HG02623 (cell line): ENCODE measurements around the gene APOBEC3C.
A peak's percentile ranks its signal among the peaks of the same experiment; 100 is the strongest.
"Not testable (repeated sequence)": the region's sequence is repeated elsewhere in the genome, so short reads cannot be mapped to it uniquely, and the experiment has no call there.

ENCODE experiments used
- ATAC-seq: cut with Tn5 transposase; IDR thresholded peaks from one replicate; pipeline ENCODE4 v1.9.1; 2021; ENCODE audit warnings: moderate library complexity; ENCODE audit not compliant: unreplicated experiment

Gene APOBEC3C

DNA sequence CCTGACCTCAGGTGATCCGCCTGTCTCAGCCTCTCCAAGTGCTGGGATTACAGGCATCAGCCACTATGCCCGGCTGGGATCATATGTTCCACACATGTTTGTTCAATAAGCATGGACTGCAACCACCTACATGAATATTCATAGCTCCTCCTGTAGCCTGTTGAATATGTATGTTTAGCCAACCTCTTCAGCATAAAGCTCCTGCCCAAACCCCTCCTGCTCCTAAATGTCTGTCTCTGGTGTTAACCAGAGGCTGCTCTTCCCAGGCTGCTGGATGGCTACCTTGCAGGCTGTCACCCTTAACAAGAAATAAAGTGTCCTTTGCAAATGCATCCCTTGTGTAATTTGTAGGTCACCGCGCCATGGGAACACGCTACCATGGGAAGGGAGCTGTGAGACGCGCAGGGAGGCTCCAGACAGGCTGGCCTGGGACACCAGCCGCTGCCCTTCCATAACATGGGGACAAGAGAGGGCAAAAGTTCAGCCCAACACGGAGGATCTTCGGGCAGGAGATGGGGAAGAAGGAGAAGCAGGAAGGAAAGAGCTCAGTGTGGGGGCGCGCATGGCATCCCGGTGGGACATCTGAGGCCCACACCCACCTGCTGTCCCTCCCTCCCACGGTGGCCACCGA is 6.1 kb downstream of the APOBEC3C start:
- not testable (repeated sequence) for ATAC-seq

DNA sequence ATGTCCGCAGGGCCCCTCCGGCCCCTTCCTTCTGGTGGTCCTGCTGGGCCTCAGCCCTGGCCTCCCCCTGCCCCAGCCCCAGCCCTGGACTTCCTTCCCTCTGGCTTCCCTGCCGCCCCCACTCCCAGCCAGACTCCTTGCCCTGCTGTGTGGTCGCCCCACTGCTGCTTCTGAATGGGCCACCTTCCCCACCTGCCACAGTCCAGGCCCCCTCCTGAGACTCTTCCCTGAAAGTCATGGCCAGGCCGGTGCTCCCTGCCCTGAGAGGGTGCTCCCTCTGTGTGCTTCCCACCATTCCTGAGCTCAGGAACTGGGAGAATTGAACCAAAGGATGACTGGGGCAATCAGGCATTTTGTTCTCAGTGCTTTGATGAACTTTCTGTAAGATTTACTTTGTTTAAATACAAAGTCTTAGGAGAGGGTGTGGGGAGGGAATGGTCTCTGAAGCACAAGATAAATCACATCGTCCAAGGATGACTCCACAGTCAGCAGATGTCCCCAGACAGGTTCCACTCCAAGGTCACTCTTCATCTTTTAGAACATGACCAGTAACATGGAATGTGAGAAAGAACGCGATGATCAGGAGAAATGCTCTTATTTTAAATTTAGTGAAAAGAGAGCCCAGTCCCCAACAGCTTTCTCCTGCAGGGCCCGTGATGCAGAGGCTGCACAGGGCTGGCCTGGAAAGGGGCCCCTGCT is 7.6 kb downstream of the APOBEC3C start:
- ATAC-seq: no peak

DNA sequence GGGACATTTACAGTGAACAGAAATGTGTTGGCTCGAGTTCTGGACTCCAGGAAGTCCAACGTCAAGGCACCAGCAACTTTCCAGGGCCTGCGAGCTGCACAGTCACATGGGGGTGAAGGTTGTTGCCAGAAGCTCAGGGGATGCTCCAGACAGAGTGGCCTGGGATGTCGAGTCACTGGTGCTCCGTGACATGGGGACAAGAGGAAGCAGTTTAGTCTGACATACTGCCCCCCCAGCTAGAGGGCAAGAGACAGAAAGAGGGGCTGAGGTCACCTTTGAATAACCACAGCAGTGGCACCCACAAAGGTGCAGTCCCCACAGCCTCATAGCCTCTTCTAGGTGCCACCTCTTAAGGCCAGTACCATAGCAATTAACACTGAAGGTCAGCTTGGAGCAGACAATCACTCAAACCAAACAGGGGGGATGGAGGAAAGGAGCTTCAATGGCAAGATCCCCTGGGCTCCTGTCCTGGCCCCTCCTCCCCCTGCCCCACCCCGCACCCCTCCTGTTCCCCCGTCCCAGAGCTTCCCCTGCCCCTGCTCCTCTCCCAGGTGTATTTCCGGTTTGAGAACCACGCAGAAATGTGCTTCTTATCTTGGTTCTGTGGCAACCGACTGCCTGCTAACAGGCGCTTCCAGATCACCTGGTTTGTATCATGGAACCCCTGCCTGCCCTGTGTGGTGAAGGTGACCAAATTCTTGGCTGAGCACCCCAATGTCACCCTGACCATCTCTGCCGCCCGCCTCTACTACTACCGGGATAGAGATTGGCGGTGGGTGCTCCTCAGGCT is 10.7 kb downstream of the APOBEC3C start:
- ATAC-seq: no peak

DNA sequence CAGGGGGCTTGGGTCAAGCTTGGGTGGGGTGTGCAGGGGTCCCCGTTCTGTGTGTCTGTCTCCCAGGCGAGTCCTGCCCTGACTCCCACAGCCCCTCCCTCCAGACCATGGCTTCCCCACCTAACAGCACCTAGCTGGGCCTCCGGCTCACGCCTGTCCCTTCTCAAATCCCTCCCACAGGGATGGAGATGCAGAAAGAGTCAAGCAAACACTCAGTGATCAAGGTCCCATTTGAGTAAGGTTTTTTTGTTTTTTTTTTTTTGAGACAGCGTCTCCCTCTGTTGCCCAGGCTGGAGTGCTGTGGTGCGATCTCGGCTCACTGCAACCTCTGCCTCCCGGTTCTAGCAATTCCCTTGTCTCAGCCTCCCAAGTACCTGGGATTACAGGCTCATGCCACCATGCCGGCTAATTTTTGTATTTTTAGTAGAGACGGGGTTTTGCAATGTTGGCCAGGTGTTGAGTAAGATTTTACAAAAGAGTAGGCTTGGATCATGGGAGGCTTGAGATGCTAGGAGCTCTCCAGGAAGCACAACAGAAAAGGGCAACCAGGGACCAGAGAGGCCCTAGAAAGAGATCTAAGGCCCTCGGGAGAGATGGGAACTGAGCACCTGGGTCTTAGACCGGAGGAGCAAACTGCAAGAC is 12.6 kb downstream of the APOBEC3C start:
- ATAC-seq: no peak

DNA sequence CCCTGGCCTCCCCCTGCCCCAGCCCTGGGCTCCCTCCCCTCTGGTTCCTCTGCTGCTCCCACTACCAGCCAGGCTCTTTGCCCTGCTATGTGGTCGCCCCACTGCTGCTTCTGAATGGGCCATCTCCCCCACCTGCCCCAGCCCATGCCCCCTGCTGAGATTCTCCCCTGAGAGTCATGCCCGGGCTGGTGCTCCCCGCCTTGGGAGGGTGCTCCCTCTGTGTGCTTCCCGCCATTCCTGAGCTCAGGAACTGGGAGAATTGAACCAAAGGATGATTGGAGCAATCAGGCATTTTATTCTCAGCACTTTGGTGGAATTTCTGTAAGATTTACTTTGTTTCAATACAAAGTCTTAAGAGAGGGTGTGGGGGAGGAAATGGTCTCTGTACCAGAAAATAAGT is 13.7 kb downstream of the APOBEC3C start:
- ATAC-seq: no peak

DNA sequence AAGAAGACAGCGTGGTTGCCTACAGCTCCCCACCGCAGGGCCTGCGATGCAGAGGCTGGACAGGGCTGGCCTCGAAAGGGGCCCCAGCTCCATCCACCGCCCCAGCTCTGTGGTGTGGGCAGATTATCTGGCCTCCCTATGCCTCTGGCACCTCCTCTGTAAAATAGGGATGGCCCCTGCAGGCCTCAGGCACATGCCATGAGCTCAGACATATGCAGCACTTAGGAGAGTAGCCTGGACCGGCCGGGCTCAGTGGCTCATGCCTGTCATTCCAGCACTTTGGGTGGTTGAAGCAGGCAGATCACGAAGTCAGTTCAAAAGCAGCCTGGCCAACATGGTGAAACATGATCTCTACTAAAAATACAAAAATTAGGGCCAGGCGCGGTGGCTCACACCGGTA is 14.2 kb downstream of the APOBEC3C start:
- no peak for ATAC-seq

DNA sequence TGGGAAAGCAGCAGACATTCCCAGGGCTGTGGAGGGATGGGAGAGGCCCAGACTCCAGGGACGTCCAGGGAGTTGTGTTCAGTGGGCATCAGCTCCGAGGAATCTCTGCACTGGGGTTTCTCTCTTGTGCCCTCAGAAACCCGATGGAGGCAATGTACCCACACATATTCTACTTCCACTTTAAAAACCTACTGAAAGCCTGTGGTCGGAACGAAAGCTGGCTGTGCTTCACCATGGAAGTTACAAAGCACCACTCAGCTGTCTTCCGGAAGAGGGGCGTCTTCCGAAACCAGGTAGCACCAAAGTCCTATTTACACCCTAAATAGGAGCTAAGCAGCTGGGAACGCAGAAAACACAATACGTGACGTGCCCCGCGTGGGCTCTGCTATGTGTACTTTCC is 15.2 kb downstream of the APOBEC3C start:
- no peak for ATAC-seq

DNA sequence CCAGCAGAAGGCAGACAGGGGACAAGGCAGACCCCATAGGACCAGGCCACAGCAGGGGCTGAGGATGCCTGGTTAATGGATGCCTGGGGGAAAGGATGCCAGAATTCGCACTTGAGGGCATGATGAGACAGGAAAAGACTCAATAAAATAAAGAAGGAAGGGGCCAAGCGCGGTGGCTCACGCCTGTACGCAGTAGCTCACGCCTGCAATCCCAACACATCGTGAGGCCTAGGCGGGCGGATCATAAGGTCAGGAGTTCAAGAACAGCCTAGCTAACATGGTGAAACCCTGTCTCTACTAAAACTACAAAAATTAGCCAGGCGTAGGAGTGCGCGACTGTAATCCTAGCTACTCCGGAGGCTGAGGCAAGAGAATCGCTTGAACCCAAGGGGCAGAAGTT is 16.6 kb downstream of the APOBEC3C start:
- no peak for ATAC-seq

DNA sequence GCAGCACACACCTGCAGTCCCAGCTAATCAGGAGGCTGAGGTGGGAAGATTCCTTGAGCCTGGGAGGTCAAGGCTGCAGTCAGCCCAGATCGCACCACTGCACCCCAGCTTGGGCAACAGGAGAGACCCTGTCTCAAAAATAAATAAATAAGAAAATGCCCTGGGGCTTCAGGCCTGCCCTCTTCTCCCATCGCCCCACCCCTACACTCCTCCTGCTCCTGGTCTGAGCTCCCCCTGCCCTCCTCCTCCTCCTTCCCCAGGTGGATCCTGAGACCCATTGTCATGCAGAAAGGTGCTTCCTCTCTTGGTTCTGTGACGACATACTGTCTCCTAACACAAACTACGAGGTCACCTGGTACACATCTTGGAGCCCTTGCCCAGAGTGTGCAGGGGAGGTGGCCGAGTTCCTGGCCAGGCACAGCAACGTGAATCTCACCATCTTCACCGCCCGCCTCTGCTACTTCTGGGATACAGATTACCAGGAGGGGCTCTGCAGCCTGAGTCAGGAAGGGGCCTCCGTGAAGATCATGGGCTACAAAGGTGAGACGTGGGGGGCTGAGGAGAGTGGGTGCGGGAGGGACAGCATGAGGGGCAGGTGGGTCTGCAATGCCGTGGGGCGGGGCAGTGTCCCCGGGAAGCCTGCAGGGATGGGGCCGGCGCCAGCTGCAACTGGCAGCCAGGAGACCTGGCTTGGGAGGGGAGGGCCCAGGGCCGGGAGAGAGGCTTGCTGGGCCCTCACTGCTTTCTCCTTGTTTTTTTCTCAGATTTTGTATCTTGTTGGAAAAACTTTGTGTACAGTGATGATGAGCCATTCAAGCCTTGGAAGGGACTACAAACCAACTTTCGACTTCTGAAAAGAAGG is 17.6 kb downstream of the APOBEC3C start:
- ATAC-seq: not testable (repeated sequence)

DNA sequence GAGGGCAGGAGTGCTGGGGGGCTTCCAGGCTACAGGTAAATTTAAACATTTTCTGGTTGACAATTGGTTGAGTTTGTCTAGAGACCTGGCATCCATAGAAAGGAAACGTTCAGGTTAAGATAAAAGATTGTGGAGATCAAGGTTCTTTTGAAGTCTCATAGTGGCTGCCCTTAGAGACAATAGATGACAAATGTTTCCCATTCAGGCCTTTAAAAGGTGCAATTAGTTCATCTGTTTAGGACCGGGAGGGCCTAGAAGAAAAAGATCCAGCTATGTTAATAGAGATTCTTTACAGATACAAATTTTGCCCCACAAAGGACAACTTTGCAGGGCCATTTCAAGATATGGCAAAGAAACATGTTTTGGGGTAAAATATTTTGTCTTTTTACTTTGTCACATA is 23.0 kb downstream of the APOBEC3C start:
- ATAC-seq: not testable (repeated sequence)

DNA sequence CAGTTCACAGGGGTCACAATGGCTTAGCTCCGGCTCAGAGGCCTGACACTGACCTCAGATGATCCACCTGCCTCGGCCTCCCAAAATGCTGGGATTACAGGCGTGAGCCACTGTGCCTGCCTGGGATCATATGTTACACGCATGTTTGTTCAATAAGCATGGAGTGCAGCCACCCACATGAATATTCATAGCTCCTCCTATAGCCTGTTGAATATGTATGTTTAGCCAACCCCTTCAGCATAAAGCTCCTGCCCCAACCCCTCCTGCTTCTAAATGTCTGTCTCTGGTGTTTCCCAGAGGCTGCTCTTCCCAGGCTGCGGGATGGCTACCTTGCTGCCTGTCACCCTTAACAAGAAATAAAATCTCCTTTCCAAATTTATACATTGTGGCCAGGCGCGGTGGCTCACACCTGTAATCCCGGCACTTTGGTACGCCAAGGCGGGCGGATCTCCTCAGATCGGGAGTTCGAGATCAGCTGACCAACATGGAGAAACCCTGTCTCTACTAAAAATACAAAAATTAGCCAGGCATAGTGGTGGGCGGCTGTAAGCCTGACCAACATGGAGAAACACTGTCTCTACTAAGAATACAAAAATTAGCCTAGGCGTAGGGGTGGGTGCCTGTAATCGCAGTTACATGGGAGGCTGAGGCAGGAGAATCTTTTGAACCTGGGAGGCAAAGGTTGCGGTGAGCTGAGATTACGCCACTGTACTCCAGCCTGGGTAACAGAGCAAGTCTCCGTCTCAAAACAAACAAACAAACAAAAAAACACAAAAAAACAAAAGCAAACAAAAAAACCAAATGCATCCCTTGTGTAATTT is 25.5 kb downstream of the APOBEC3C start:
- ATAC-seq: no peak

DNA sequence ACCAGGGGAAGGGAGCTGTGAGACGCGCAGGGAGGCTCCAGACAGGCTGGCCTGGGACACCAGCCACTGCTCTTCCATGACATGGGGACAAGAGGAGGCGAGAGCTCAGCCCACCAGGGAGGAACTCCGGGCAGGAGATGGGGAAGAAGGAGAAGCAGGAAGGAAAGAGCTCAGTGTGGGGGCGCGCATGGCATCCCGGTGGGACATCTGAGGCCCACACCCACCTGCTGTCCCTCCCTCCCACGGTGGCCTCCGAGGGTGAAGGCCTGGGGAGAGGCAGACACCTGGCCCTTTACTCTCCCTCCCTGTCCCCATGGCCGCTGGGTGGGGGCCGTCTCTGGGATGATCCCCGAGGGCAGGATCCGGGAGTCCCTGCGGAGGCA is 26.1 kb downstream of the APOBEC3C start:
- not testable (repeated sequence) for ATAC-seq

DNA sequence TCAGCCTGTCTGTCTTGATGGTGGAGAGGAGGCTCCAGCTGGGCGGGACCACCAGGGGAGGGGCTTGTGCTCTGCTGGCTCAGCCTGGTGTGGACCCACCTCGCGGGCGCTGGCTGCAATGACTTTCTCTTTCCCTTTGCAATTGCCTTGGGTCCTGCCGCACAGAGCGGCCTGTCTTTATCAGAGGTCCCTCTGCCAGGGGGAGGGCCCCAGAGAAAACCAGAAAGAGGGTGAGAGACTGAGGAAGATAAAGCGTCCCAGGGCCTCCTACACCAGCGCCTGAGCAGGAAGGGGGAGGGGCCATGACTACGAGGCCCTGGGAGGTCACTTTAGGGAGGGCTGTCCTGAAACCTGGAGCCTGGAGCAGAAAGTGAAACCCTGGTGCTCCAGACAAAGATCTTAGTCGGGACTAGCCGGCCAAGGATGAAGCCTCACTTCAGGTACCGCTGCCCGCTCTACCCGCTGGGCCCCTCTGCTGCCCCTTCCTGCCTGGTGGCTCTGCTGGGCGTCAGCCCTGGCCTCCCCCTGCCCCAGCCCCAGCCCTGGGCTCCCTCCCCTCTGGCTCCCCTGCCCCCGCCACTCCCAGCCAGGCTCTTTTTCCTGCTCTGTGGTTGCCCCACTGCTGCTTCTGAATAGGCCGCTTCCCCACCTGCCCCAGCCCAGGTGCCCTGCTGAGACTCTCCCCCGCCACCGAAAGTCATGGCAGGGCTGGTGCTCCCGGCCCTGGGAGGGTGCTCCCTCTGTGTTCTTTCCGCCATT is 26.7 kb downstream of the APOBEC3C start, which contains the start of gene APOBEC3F:
Gene APOBEC3F (plus strand): TSS at position 327 of the 759 bp plus-strand sequence. CDS start 97 bp downstream, at position 424.
- ATAC-seq: peak; percentile 89

DNA sequence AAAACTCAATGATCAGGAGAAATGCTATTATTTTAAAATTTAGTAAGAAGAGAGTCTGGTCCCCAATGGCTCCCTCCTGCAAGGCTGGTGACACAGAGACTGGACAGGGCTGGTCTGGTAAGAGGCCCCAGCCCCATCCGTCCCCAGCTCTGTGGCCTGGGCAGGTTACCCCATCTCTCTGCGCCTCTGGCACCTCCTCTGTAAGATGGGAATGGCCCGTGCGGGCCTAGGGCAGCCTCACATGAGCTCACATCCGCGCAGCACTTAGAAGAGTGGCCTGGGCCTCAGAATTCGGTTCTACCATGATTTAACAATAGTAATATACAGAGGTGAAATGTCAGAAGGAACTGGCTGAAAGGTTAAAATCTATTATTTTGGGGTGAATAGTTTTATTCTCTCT is 27.9 kb downstream of the APOBEC3C start:
- ATAC-seq: no peak

DNA sequence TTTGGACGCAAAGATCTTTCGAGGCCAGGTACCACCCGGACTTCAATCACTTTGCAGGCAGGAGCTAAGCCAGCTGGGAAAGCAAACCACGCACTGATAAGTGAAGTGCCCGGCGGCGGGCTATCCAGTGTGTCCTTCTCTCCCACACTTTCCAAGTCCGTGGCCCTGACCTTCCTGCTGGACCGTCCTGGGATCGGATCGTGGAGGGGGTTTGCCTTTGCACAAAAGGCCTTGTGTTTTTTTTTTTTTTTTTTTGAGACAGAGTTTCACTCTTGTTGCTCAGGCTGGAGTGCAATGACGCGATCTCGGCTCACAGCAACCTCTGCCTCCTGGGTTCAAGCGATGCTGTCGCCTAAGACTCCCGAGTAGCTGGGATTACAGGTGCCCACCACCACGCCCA is 29.0 kb downstream of the APOBEC3C start:
- not testable (repeated sequence) for ATAC-seq

DNA sequence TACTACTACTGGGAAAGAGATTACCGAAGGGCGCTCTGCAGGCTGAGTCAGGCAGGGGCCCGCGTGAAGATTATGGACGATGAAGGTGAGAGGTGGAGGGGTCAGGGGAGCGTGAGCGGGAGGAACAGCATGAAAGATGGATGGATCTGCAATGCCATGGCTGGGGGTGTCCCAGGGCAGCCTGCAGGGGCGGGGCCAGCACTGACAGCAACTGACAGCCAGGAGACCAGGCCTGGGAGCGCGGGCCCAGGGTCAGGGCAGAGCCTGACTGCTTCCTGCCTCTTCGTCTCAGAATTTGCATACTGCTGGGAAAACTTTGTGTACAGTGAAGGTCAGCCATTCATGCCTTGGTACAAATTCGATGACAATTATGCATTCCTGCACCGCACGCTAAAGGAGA is 31.1 kb downstream of the APOBEC3C start:
- ATAC-seq: not testable (repeated sequence)

DNA sequence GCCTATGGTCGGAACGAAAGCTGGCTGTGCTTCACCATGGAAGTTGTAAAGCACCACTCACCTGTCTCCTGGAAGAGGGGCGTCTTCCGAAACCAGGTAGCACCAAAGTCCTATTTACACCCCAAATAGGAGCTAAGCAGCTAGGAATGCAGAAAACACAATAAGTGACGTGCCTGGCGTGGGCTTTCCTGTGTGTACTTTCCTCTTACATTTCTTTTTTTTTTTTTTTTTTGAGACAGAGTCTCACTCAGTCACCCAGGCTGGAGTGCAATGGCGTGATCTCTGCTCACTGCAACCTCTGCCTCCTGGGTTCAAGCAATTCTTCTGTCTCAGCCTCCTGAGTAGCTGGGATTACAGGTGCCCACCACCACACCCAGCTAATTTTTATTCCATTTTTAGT is 35.4 kb downstream of the APOBEC3C start:
- ATAC-seq: not testable (repeated sequence)

DNA sequence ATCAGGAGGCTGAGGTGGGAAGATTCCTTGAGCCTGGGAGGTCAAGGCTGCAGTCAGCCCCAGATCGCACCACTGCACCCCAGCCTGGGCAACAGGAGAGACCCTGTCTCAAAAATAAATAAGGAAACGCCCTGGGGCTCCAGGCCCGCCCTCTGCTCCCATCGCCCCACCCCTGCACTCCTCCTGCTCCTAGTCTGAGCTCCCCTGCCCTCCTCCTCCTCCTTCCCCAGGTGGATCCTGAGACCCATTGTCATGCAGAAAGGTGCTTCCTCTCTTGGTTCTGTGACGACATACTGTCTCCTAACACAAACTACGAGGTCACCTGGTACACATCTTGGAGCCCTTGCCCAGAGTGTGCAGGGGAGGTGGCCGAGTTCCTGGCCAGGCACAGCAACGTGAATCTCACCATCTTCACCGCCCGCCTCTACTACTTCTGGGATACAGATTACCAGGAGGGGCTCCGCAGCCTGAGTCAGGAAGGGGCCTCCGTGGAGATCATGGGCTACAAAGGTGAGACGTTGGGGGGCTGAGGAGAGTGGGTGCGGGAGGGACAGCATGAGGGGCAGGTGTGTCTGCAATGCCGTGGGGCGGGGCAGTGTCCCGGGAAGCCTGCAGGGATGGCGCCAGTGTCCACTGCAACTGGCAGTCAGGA is 37.9 kb downstream of the APOBEC3C start:
- not testable (repeated sequence) for ATAC-seq
